Measurements from ENCODE around the gene ATG4C. TPM values are rescaled to one million over a fixed set of nuclear protein-coding genes. Genes with fewer than 3 reads are reported as not detected.

Gene ATG4C
- polyA plus RNA-seq, 2 of the 4 experiments (the other 2 are of a cell fraction) = 6.5 to 14.8 TPM

- H3K27ac ChIP-seq = no peak overlapping the region
- no peaks in the 10 kb centered on the region for H3K9me3 ChIP-seq
- ATAC-seq (no peak), FAIRE-seq (no peak), DNase-seq (ENCODE audit: low read depth in 1 of 2, low spot score in 1 of 2) (no peak)
- H3K4me3 ChIP-seq = no peak overlapping the region
- CTCF ChIA-PET = no interaction called here
- TF ChIP-seq CEBPB (IDR thresholded peaks at IDR 0.05) (no peak), TP53 (CRISPR knock-in tag; IDR thresholded peaks at IDR 0.05) (no peak), SMC3 (IDR thresholded peaks at IDR 0.05) (no peak), FOSB (CRISPR knock-in tag; IDR thresholded peaks at IDR 0.05) (no peak), HDAC2 (IDR thresholded peaks at IDR 0.05) (no peak), ZFP36 (IDR thresholded peaks at IDR 0.05; ENCODE audit: borderline replicate concordance, partially characterized antibody) (no peak), REST (IDR thresholded peaks at IDR 0.05) (no peak), GATA3 (IDR thresholded peaks at IDR 0.05; ENCODE audit: borderline replicate concordance) (no peak), RCOR1 (IDR thresholded peaks at IDR 0.05; ENCODE audit: low read depth, low read length) (no peak), RNF2 (IDR thresholded peaks at IDR 0.05; ENCODE audit: borderline replicate concordance, low read depth) (no peak), ELK1 (IDR thresholded peaks at IDR 0.05; ENCODE audit: low read depth, low read length) (no peak), USF2 (IDR thresholded peaks at IDR 0.05) (no peak), ZSCAN20 (CRISPR knock-in tag; IDR thresholded peaks at IDR 0.05) (no peak), HOXA7 (CRISPR knock-in tag; IDR thresholded peaks at IDR 0.05) (no peak), FOSL2 (IDR thresholded peaks at IDR 0.05) (no peak), FOSL2 (CRISPR knock-in tag; IDR thresholded peaks at IDR 0.05) (no peak)
- 84% methylated on average over 4 of the region's 4 CpGs for whole genome bisulfite sequencing (ENCODE audit: missing lambda C conversion rate)
- POLR2A ChIA-PET = no interaction called here
- no peaks in the 10 kb centered on the region for H3K4me1 ChIP-seq
- H3K4me2 ChIP-seq = no peak overlapping the region
Measured at GRCh38 chr1:62823556-62823955, 39.6 kb downstream of the ATG4C start.

GRCh38 chr1:62826901-62827300 lies 43.0 kb downstream of the ATG4C start:
- no peak for DNase-seq (ENCODE audit: low read depth in 1 of 2, low spot score in 1 of 2)
- 86% methylated on average over 2 of the region's 2 CpGs for WGBS (ENCODE audit: missing lambda C conversion rate)
- CTCF ChIA-PET = no interaction called here
- no peaks in the 10 kb centered on the region for H3K9me3 ChIP-seq
- FAIRE-seq = no peak
- no peak overlapping the region for H3K27ac ChIP-seq
- POLR2A ChIA-PET = no interaction called here
- ATAC-seq = no peak
- H3K4me3 ChIP-seq = no peak overlapping the region
- no peak overlapping the region for H3K4me2 ChIP-seq
- no peaks in the 10 kb centered on the region for H3K4me1 ChIP-seq
- TF ChIP-seq JUN (IDR thresholded peaks at IDR 0.05) = no peak
- TF ChIP-seq RAD21 (conservative IDR thresholded peaks at IDR 0.05 in 1 of 2, IDR thresholded peaks at IDR 0.05 in 1 of 2) = no peak
- no peak for TF ChIP-seq HOXB5 (CRISPR knock-in tag; IDR thresholded peaks at IDR 0.05)
- TF ChIP-seq MAZ (IDR thresholded peaks at IDR 0.05; ENCODE audit: borderline replicate concordance, low read depth, low read length) = no peak
- no peak for TF ChIP-seq HEYL (CRISPR knock-in tag; IDR thresholded peaks at IDR 0.05)
- TF ChIP-seq ELK1 (IDR thresholded peaks at IDR 0.05; ENCODE audit: low read depth, low read length) = no peak
- TF ChIP-seq BHLHE40 (IDR thresholded peaks at IDR 0.05; ENCODE audit: low read depth, low read length) = no peak
- TF ChIP-seq MAX (IDR thresholded peaks at IDR 0.05) = no peak
- no peak for TF ChIP-seq REST (IDR thresholded peaks at IDR 0.05)
- TF ChIP-seq BCL3 (IDR thresholded peaks at IDR 0.05) = no peak
- no peak for TF ChIP-seq RFX5 (IDR thresholded peaks at IDR 0.05)
- TF ChIP-seq TFCP2L1 (CRISPR knock-in tag; IDR thresholded peaks at IDR 0.05) = no peak
- no peak for TF ChIP-seq CEBPB (IDR thresholded peaks at IDR 0.05)
- no peak for TF ChIP-seq NFE2L2 (conservative IDR thresholded peaks at IDR 0.05; ENCODE audit: low read length)
- TF ChIP-seq GATA3 (IDR thresholded peaks at IDR 0.05; ENCODE audit: borderline replicate concordance) = no peak
- no peak for TF ChIP-seq SMC3 (IDR thresholded peaks at IDR 0.05)
- no peak for TF ChIP-seq TP53 (CRISPR knock-in tag; IDR thresholded peaks at IDR 0.05)
